HG02938 (cell line): ENCODE results near the gene TMEM141.
"Not testable (repeated sequence)": the region's sequence is repeated elsewhere in the genome, so short reads cannot be mapped to it uniquely, and the experiment has no call there.

ENCODE experiments used
- ATAC-seq: cut with Tn5 transposase; IDR thresholded peaks from one replicate; pipeline ENCODE4 v1.9.1; 2021; ENCODE audit warnings: mild to moderate bottlenecking, moderate library complexity; ENCODE audit not compliant: unreplicated experiment

The TMEM141 gene

GRCh38 chr9:136773386-136774044 is 17.6 kb upstream of the TMEM141 start:
- no peak for ATAC-seq

GRCh38 chr9:136774416-136775045 is 16.6 kb upstream of the TMEM141 start:
- no peak for ATAC-seq

GRCh38 chr9:136775191-136775590 is 16.0 kb upstream of the TMEM141 start:
- ATAC-seq = no peak

- no peak for ATAC-seq
Observed at GRCh38 chr9:136776947-136777346, 14.2 kb upstream of the TMEM141 start.

GRCh38 chr9:136777359-136777758 is 13.8 kb upstream of the TMEM141 start:
- no peak for ATAC-seq

- ATAC-seq = no peak
Observed at GRCh38 chr9:136779808-136780207, 11.3 kb upstream of the TMEM141 start.

GRCh38 chr9:136782452-136782851 is 8.7 kb upstream of the TMEM141 start:
- ATAC-seq = no peak

GRCh38 chr9:136784249-136784996 is 6.7 kb upstream of the TMEM141 start:
- ATAC-seq = no peak

GRCh38 chr9:136784997-136785361 is 6.2 kb upstream of the TMEM141 start:
- ATAC-seq = no peak

GRCh38 chr9:136785565-136786355 is 5.4 kb upstream of the TMEM141 start:
- not testable (repeated sequence) for ATAC-seq

- ATAC-seq = no peak
Observed at GRCh38 chr9:136786451-136786850, 4.7 kb upstream of the TMEM141 start.

GRCh38 chr9:136786983-136787382 is 4.2 kb upstream of the TMEM141 start:
- not testable (repeated sequence) for ATAC-seq

GRCh38 chr9:136787690-136788400 is 3.3 kb upstream of the TMEM141 start:
- no peak for ATAC-seq

- ATAC-seq = not testable (repeated sequence)
Observed at GRCh38 chr9:136788644-136789522, 2.3 kb upstream of the TMEM141 start.

GRCh38 chr9:136789523-136789937 is 1.6 kb upstream of the TMEM141 start:
- ATAC-seq = no peak

GRCh38 chr9:136791516-136792276 is 552 bp downstream of the TMEM141 start:
- peak; percentile 10 for ATAC-seq

GRCh38 chr9:136792321-136793085 is 1.4 kb downstream of the TMEM141 start:
- no peak for ATAC-seq
